Activated effector memory CD4-positive, alpha-beta T cell treated with Interleukin-2 at 50 U/mL for 16 hours (primary cell): ENCODE measurements around the gene HEPN1.

Experiments used
- DNase-seq: peaks from one replicate; pipeline ENCODE4 v3.0.0-alpha.2; 2020

Gene HEPN1

GRCh38 chr11:124918950-124919349 is at the start of gene HEPN1:
TSS of gene HEPN1 (plus strand) at chr11:124919250.
- no peak for DNase-seq

- DNase-seq = no peak
These were observed 49.7 kb upstream of the HEPN1 start for GRCh38 chr11:124869331-124869730.

- DNase-seq = no peak
These were observed 49.1 kb upstream of the HEPN1 start for GRCh38 chr11:124869856-124870387.

DNA sequence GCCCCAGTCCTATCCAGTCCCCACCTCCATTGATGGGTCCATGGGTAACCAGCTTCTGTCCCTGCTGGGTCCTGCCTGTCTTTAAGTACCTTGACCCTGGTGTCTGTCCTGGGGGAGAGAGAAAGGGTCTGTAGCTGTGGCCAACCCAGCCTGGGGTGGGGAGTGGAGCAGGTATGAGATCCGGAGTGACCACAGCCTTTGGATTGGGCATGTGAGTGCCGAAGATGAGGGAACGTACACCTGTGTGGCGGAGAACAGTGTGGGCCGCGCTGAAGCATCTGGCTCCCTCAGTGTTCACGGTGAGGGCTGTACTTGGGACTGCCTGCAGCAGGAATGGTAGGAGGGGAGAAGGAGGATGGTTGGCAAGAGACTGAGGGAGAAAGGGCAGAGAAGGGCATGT is 48.6 kb upstream of the HEPN1 start:
- DNase-seq = no peak

DNA sequence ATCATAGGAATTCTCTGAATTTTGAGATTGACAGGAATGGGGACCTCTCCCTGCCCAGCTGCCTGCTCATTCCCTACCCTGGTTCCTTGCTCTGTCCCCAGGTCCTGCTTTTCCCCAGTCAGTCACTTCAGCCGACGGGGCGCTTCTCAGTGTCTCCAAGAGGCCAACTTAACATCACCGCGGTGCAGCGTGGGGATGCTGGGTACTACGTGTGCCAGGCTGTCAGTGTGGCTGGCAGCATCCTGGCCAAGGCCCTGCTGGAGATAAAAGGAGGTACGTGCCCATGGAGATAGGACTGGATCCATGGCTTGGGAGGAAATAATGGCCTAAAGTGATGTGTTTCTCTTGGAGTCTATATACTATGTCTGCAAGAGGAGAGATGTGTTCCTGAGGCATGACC is 46.8 kb upstream of the HEPN1 start:
- DNase-seq = no peak

GRCh38 chr11:124872741-124873140 is 46.3 kb upstream of the HEPN1 start:
- no peak for DNase-seq

- DNase-seq = no peak
These were observed 45.1 kb upstream of the HEPN1 start for GRCh38 chr11:124873951-124874350.

GRCh38 chr11:124874571-124875255 is 44.3 kb upstream of the HEPN1 start:
- DNase-seq = no peak

- DNase-seq = no peak
These were observed 43.6 kb upstream of the HEPN1 start for GRCh38 chr11:124875401-124875800.

- DNase-seq = peak; percentile 69
These were observed 42.9 kb upstream of the HEPN1 start for GRCh38 chr11:124875943-124876817.

GRCh38 chr11:124876818-124877630 is 42.0 kb upstream of the HEPN1 start:
- no peak for DNase-seq

GRCh38 chr11:124877631-124877909 is 41.5 kb upstream of the HEPN1 start:
- DNase-seq = no peak

DNA sequence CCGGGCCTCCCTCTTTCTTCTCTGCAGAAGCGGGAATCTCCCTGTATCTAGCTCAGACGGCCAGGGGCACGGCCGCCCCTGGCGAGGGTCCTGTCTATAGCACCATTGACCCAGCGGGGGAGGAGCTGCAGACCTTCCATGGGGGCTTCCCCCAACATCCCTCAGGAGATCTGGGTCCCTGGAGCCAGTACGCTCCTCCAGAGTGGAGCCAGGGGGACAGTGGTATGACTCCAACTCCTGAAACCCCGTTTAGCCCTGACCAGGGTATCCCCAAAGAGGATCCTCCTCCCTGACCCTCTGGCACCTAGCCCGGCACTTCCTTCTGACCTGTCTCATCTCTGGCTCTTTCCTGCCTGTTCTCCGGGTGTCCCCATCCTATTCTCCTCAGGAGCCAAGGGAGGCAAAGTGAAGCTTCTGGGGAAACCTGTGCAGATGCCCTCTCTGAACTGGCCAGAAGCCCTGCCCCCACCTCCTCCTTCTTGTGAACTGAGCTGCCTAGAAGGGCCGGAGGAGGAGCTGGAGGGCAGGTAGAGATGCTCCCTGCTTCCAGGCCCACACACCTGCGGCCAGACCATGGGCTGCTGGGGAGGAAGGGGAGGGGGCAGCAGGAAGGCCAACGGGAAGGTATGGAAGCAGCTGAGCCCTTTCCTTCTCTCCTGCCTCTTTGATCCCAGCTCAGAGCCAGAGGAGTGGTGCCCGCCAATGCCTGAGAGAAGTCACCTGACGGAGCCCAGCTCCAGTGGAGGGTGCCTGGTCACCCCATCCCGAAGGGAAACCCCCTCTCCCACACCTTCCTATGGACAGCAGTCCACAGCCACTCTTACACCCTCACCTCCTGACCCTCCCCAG is 40.9 kb upstream of the HEPN1 start:
- DNase-seq = no peak

- no peak for DNase-seq
These were observed 40.1 kb upstream of the HEPN1 start for GRCh38 chr11:124878759-124879492.

- no peak for DNase-seq
These were observed 39.4 kb upstream of the HEPN1 start for GRCh38 chr11:124879493-124880289.

DNA sequence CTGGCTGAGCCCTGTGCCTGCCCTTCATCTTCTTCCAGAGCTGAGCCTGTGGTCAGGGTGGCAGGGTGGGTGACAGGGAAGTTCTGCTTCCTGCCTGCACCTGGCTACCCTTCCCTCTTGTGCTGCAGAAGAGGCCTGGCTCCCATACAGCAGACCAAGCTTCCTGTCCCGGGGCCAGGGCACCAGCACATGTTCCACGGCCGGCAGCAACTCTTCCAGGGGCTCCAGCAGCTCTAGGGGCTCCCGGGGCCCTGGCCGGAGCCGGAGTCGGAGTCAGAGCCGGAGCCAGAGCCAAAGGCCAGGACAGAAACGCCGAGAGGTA is 38.8 kb upstream of the HEPN1 start:
- DNase-seq = no peak

- DNase-seq = no peak
These were observed 38.1 kb upstream of the HEPN1 start for GRCh38 chr11:124880958-124881357.

GRCh38 chr11:124882339-124883071 is 36.5 kb upstream of the HEPN1 start:
- DNase-seq = no peak

- DNase-seq = no peak
These were observed 34.7 kb upstream of the HEPN1 start for GRCh38 chr11:124884340-124884739.

DNA sequence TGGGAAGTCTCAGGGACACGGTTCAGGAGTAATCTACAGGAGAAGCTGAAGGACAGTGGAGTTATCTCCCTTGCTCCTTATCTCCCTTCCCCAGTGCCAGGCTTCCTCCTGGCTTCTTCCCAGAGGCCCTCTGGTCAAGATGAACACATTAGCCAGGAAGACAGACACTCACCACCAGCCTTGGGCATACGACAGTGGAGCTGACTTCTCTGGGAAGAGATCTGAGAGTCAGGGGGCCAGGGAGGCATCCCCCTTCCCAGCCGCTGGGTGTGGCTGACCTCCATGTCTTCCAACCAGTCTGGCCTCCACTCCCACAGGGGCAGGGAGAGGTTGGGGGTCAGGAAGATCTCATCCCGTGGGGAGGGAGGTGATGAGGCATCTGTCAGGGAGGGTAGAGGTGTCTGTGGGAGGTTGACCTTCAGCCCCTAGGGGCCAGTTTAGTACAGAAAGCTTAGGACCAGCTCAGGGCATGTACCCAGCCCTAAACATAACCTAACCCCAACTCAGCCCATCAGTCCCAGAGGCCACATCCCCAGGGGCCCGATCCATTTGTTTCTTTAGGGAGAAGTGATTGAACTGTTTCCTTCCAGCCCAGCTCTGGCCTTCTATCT is 34.1 kb upstream of the HEPN1 start:
- no peak for DNase-seq
